HCT116 (cell line): ENCODE results near the gene BNIP5. TPM values are rescaled to one million over a fixed set of nuclear protein-coding genes. Genes with fewer than 3 reads are reported as not detected.

ENCODE experiments used
- ATAC-seq: fragments of 200-7000 bp; cut with Tn5 transposase; 2 replicates; pipeline ENCODE4 v1.9.1; 2020; ENCODE audit warnings: mild to moderate bottlenecking, moderate library complexity
- BruUV-seq: library from RNA; stranded (reverse); fragments of 400-500 nt; replicated peaks from 2 replicates; lab custom pipeline; 2021; lab: Mats Ljungman, UMichigan
- CTCF ChIA-PET: fragments of 300-600 bp; sonication (Branson Sonifier 250); formaldehyde crosslinking; loops from one replicate; lab custom pipeline; 2021; ENCODE audit warnings: antibody characterized with exemption; lab: Charles Lee
- POLR2A ChIA-PET: fragments of 300-600, 350-600 bp; sonication (Branson Sonifier 250); formaldehyde crosslinking; loops from one replicate; lab custom pipeline; 2021; ENCODE audit warnings: antibody characterized with exemption; lab: Charles Lee
- RAD21 ChIA-PET, 2 experiments: fragments of 300-600 bp; sonication (Branson Sonifier 250); formaldehyde crosslinking; loops; one replicate each; lab custom pipeline; 2023; ENCODE audit warnings: low total read pairs in 2 of 2; ENCODE audit not compliant: uncharacterized antibody in 2 of 2, unreplicated experiment in 2 of 2, low non-redundant PET in 1 of 2; lab: Charles Lee
- DNase-seq: peaks from one replicate; pipeline ENCODE4 v3.0.0-alpha.2; 2010; ENCODE audit warnings: low read depth, low spot score
- H2AFZ ChIP-seq: fragments of 200-600 bp; shearing (Covaris generic), sonication (generic); 2 replicates; pipeline ENCODE4 v1.6.1; 2017; ENCODE audit warnings: low read depth, mixed run types, mixed read lengths, antibody characterized with exemption, low read length; ENCODE audit not compliant: poor library complexity, severe bottlenecking
- H3K27ac ChIP-seq: 2 replicates; pipeline ENCODE4 v1.5.1; 2012; ENCODE audit warnings: low read depth, low read length
- H3K27me3 ChIP-seq: fragments of 200-600 bp; sonication (generic); 2 replicates; pipeline ENCODE4 v1.6.1; 2016; ENCODE audit warnings: mixed run types, low read length, mixed read lengths; ENCODE audit not compliant: insufficient read depth
- H3K36me3 ChIP-seq, 2 experiments: fragments of 200-500 bp in 1 of 2; fragments of 200-600 bp in 1 of 2; sonication (Bioruptor generic) in 1 of 2; sonication (generic) in 1 of 2; 2 replicates each; pipeline versions ENCODE4 v1.5.1 to v1.6.1; 2014 to 2016; ENCODE audit warnings: low read length in 2 of 2, inconsistent platforms in 1 of 2, mixed read lengths in 1 of 2, mixed run types in 1 of 2; ENCODE audit not compliant: insufficient read depth in 2 of 2, control insufficient read depth in 1 of 2
- H3K4me1 ChIP-seq, 2 experiments: fragments of 200-600 bp in 1 of 2; sonication (generic) in 1 of 2; 2 replicates each; pipeline versions ENCODE4 v1.5.1 to v1.6.1; 2012 to 2017; ENCODE audit warnings: low read length in 2 of 2, inconsistent platforms in 1 of 2, mild to moderate bottlenecking in 1 of 2, mixed read lengths in 1 of 2, mixed run types in 1 of 2, moderate library complexity in 1 of 2; ENCODE audit not compliant: insufficient read depth in 2 of 2, control insufficient read depth in 1 of 2
- H3K4me2 ChIP-seq: fragments of 200-600 bp; sonication (generic); 2 replicates; pipeline ENCODE4 v1.6.1; 2017; ENCODE audit warnings: mixed run types, low read length, mixed read lengths
- H3K4me3 ChIP-seq, 2 experiments: fragments of 200-600 bp in 1 of 2; sonication (generic) in 1 of 2; replicated peaks in 1 of 2; 2 replicates each; pipeline ENCODE4 v1.5.1; 2011 to 2016; ENCODE audit warnings: low read length in 2 of 2, control low read depth in 1 of 2, low read depth in 1 of 2, mild to moderate bottlenecking in 1 of 2, mixed read lengths in 1 of 2, mixed run types in 1 of 2
- H3K79me2 ChIP-seq: fragments of 200-600 bp; sonication (generic); 2 replicates; pipeline ENCODE4 v1.6.1; 2017; ENCODE audit warnings: mild to moderate bottlenecking, mixed run types, low read length, moderate library complexity, mixed read lengths; ENCODE audit not compliant: insufficient read depth
- H3K9ac ChIP-seq: fragments of 200-600 bp; sonication (generic); 2 replicates; pipeline ENCODE4 v1.6.1; 2016; ENCODE audit warnings: low read length, mixed read lengths
- H3K9me2 ChIP-seq: fragments of 200-600 bp; sonication (generic), shearing (Covaris generic); 2 replicates; pipeline ENCODE4 v1.6.1; 2017; ENCODE audit warnings: mixed run types, mild to moderate bottlenecking, moderate library complexity; ENCODE audit not compliant: insufficient read depth
- H3K9me3 ChIP-seq, 2 experiments: fragments of 200-500 bp in 1 of 2; fragments of 200-600 bp in 1 of 2; sonication (Bioruptor generic) in 1 of 2; sonication (generic) in 1 of 2; 2 replicates each; pipeline ENCODE4 v1.6.1; 2014 to 2017; ENCODE audit warnings: low read length in 2 of 2, mixed read lengths in 2 of 2, inconsistent platforms in 1 of 2, low read depth in 1 of 2, mild to moderate bottlenecking in 1 of 2, mixed run types in 1 of 2, moderate library complexity in 1 of 2; ENCODE audit not compliant: control insufficient read depth in 1 of 2, insufficient read depth in 1 of 2
- H4K20me1 ChIP-seq: fragments of 200-600 bp; sonication (generic), shearing (Covaris generic); 2 replicates; pipeline ENCODE4 v1.6.1; 2017; ENCODE audit warnings: mixed run types, mild to moderate bottlenecking, moderate library complexity; ENCODE audit not compliant: insufficient read depth
- CBX3 ChIP-seq: IDR thresholded peaks from 2 replicates; pipeline ENCODE4 v1.6.1; 2012; ENCODE audit warnings: low read depth
- EGR1 ChIP-seq: IDR thresholded peaks from 2 replicates; pipeline ENCODE4 v1.6.1; 2012; ENCODE audit warnings: low read depth
- ELF1 ChIP-seq: IDR thresholded peaks from 2 replicates; pipeline ENCODE4 v1.6.1; 2012; ENCODE audit warnings: low read depth, borderline replicate concordance
- FOSL1 ChIP-seq: IDR thresholded peaks from 2 replicates; pipeline ENCODE4 v1.6.1; 2012; ENCODE audit warnings: low read depth
- JUND ChIP-seq: IDR thresholded peaks from 2 replicates; pipeline ENCODE4 v1.6.1; 2012
- POLR2A ChIP-seq: IDR thresholded peaks from 2 replicates; pipeline ENCODE4 v1.7.0; 2011; ENCODE audit warnings: borderline replicate concordance; ENCODE audit not compliant: insufficient read depth, insufficient read length; ENCODE audit errors: extremely low read depth
- POLR2AphosphoS5 ChIP-seq: IDR thresholded peaks from 2 replicates; pipeline ENCODE4 v1.6.1; 2011; ENCODE audit warnings: mild to moderate bottlenecking, low read depth, low read length, moderate library complexity
- REST ChIP-seq: IDR thresholded peaks from 2 replicates; pipeline ENCODE4 v1.6.1; 2012; ENCODE audit warnings: low read depth
- SIN3A ChIP-seq: IDR thresholded peaks from 2 replicates; pipeline ENCODE4 v1.6.1; 2012; ENCODE audit warnings: low read depth
- SRF ChIP-seq: IDR thresholded peaks from 2 replicates; pipeline ENCODE4 v1.6.1; 2012; ENCODE audit warnings: low read depth
- TCF7L2 ChIP-seq: IDR thresholded peaks from 2 replicates; pipeline ENCODE4 v1.7.0; 2011; ENCODE audit warnings: borderline replicate concordance, inconsistent platforms; ENCODE audit not compliant: insufficient read depth, insufficient read length; ENCODE audit errors: extremely low read depth
- YY1 ChIP-seq: IDR thresholded peaks from 2 replicates; pipeline ENCODE4 v1.6.1; 2011; ENCODE audit warnings: low read length, low read depth, moderate library complexity, mild to moderate bottlenecking; ENCODE audit not compliant: insufficient replicate concordance; ENCODE audit errors: extremely low read depth
- ZFX ChIP-seq: fragments of 450-650 bp; IDR thresholded peaks from 2 replicates; pipeline ENCODE4 v1.6.1; 2017
- intact Hi-C: fragments of 100-400 bp; cut with micrococcal nuclease; formaldehyde crosslinking; loops from 2 replicates; pipeline ENCODE4 v1.10.0; 2022
- total RNA-seq: library from RNA; stranded (reverse); gene quantifications from one replicate; pipeline ENCODE4 v1.2.1, GENCODE V29; 2021; ENCODE audit not compliant: unreplicated experiment
- TF ChIP-seq, protein P1 (sequence below): IDR thresholded peaks from 2 replicates; pipeline ENCODE4 v1.6.1; 2012

The BNIP5 gene
- total RNA-seq, 1 experiment from 2014 or later: not detected

DNA sequence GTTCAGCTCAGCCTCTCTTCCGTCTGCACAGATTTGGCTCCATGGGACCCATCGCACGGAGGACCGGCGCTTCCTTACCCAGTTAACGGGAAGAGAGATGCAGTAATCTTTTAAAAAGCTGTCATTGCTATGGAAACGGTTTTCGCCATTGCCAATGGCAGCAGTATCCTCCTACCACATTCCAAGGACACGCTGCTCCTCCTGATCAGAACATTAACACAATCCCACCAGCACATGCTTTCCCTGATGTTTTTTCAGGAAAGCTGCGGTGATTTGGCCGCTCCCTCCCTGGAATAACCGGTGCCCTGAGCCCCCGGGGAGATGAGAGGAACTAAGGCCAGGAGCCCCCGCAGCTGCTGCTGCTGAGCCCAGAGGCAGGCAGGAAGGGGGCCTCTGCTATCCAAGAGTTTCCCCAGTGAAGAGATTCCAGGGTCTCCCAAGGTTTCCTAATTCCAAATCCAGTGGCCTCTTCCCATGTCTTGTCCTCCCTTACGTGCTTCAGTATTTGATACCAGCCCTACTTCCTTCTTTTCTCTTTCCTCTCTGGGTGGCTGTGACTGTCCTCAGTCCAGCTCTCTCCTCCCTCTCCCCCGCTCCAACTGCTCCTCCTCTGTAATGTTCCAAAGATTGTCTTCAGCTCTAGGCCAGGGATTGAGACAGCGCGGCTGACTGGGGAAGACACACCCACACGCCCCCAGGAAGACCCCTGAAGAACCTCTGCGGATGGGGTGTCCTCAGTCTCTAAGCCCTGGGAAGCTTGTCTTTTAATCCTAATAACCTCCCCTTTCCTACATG, 2.6 kb downstream of the BNIP5 start:
- Histone ChIP-seq H3K27me3 (0 out of 2 replicates have a peak, but pooled peaks cover 6% of the 10 kb centered on the region), H3K4me1 (no peaks in the 10 kb centered on the region), H2AFZ (no peak overlapping the region), H3K9ac (no peak overlapping the region), H3K27ac (no peak overlapping the region), H3K79me2 (no peaks in the 10 kb centered on the region), H3K4me2 (no peak overlapping the region), H3K9me3 (no peaks in the 10 kb centered on the region), H4K20me1 (no peaks in the 10 kb centered on the region), H3K9me2 (no peaks in the 10 kb centered on the region), H3K36me3 (no peaks in the 10 kb centered on the region), H3K4me3 (no peak overlapping the region)
- RAD21 ChIA-PET: no interaction called here
- TF ChIP-seq CBX3 (no peak), EGR1 (no peak), ELF1 (no peak), TCF7L2 (no peak), POLR2AphosphoS5 (no peak), ZFX (no peak), SRF (no peak), SIN3A (no peak), JUND (no peak), REST (no peak), YY1 (no peak), POLR2A (no peak), FOSL1 (no peak)
- TF ChIP-seq, protein P1, sequence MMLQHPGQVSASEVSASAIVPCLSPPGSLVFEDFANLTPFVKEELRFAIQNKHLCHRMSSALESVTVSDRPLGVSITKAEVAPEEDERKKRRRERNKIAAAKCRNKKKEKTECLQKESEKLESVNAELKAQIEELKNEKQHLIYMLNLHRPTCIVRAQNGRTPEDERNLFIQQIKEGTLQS: no peak
- DNase-seq (no peak), ATAC-seq (no peak)
- POLR2A ChIA-PET: no interaction called here
- no TSS peak for BruUV-seq
- CTCF ChIA-PET: interaction anchor here (1.1 kb wide), 1 partner anchor 32 kb away, joined by 5 read pairs; no protein-coding TSS in a partner anchor
- intact Hi-C loops: no loop called here
